SU-DHL-6 (cell line): ENCODE data around the gene ARHGEF28.

Experiments used
- H2AFZ ChIP-seq: fragments of 200-600 bp; sonication (generic); 2 replicates; pipeline ENCODE4 v1.6.1; 2014; ENCODE audit warnings: low read depth, mild to moderate bottlenecking, moderate library complexity, mixed read lengths, antibody characterized with exemption, low read length; ENCODE audit not compliant: severe bottlenecking
- H3F3A ChIP-seq: fragments of 200-600 bp; shearing (Covaris generic); 2 replicates; pipeline ENCODE4 v1.6.0; 2016; ENCODE audit warnings: antibody characterized with exemption, mild to moderate bottlenecking; ENCODE audit not compliant: insufficient read depth
- H3K27ac ChIP-seq: fragments of 200-600 bp; sonication (generic); 2 replicates; pipeline ENCODE4 v1.5.1; 2016; ENCODE audit warnings: low read depth, mild to moderate bottlenecking, low read length, moderate library complexity, mixed read lengths
- H3K27me3 ChIP-seq: fragments of 200-600 bp; sonication (generic), shearing (Covaris generic); 2 replicates; pipeline ENCODE4 v1.6.0; 2014; ENCODE audit warnings: mild to moderate bottlenecking, low read length
- H3K36me3 ChIP-seq: fragments of 200-600 bp; sonication (generic); 2 replicates; pipeline ENCODE4 v1.6.1; 2014; ENCODE audit warnings: mild to moderate bottlenecking, low read length, mixed read lengths
- H3K4me2 ChIP-seq: fragments of 300-600, 200-600 bp; shearing (Covaris generic), sonication (generic); 2 replicates; pipeline ENCODE4 v1.6.0; 2014; ENCODE audit warnings: low read length, low read depth, mild to moderate bottlenecking; ENCODE audit not compliant: poor library complexity, severe bottlenecking
- H3K4me3 ChIP-seq: fragments of 200-600 bp; sonication (generic); 2 replicates; pipeline ENCODE4 v1.5.1; 2014; ENCODE audit warnings: antibody characterized with exemption, low read length, mild to moderate bottlenecking, mixed read lengths; ENCODE audit not compliant: insufficient read depth, poor library complexity, severe bottlenecking
- H3K79me2 ChIP-seq: fragments of 200-600 bp; sonication (generic); 2 replicates; pipeline ENCODE4 v1.6.1; 2014; ENCODE audit warnings: mild to moderate bottlenecking, low read length, moderate library complexity; ENCODE audit not compliant: insufficient read depth
- H3K9ac ChIP-seq: fragments of 200-600 bp; sonication (generic); 2 replicates; pipeline ENCODE4 v1.7.0; 2014; ENCODE audit warnings: mild to moderate bottlenecking, low read length
- H3K9me2 ChIP-seq: fragments of 200-600 bp; sonication (generic); replicated peaks from 2 replicates; pipeline ENCODE4 v1.6.1; 2014; ENCODE audit warnings: low read length; ENCODE audit not compliant: insufficient read depth
- H3K9me3 ChIP-seq: fragments of 200-600 bp; sonication (generic); 2 replicates; pipeline ENCODE4 v1.6.1; 2014; ENCODE audit warnings: low read length, mixed read lengths; ENCODE audit not compliant: insufficient read depth
- H4K20me1 ChIP-seq: fragments of 200-600 bp; sonication (generic); 2 replicates; pipeline ENCODE4 v1.6.1; 2014; ENCODE audit warnings: low read depth, mild to moderate bottlenecking, antibody characterized with exemption, low read length, moderate library complexity, mixed read lengths
- EZH2phosphoT487 ChIP-seq: fragments of 200-600 bp; sonication (generic), shearing (Covaris generic); conservative IDR thresholded peaks from 2 replicates; pipeline ENCODE4 v1.6.1; 2018; ENCODE audit warnings: mild to moderate bottlenecking, antibody characterized with exemption, low read length, moderate library complexity, mixed read lengths
- TF ChIP-seq, protein P1 (sequence below): fragments of 200-600 bp; sonication (generic); IDR thresholded peaks from one replicate; pipeline ENCODE4 v1.5.1; 2017; ENCODE audit warnings: antibody characterized with exemption, mild to moderate bottlenecking, low read length, moderate library complexity; ENCODE audit not compliant: insufficient read depth, poor library complexity, severe bottlenecking

Gene ARHGEF28

GRCh38 chr5:73774924-73775323 is 148.9 kb downstream of the ARHGEF28 start:
- Histone ChIP-seq H3K9me3 (no peaks in the 10 kb centered on the region), H3K27ac (no peak overlapping the region), H3F3A (no peaks in the 10 kb centered on the region), H3K27me3 (no peaks in the 10 kb centered on the region), H3K9me2 (no peaks in the 10 kb centered on the region), H3K4me2 (no peak overlapping the region), H3K9ac (no peak overlapping the region), H3K79me2 (no peaks in the 10 kb centered on the region), H4K20me1 (no peaks in the 10 kb centered on the region), H3K4me3 (no peak overlapping the region), H3K36me3 (no peaks in the 10 kb centered on the region), H2AFZ (no peak overlapping the region)
- TF ChIP-seq, protein P1, sequence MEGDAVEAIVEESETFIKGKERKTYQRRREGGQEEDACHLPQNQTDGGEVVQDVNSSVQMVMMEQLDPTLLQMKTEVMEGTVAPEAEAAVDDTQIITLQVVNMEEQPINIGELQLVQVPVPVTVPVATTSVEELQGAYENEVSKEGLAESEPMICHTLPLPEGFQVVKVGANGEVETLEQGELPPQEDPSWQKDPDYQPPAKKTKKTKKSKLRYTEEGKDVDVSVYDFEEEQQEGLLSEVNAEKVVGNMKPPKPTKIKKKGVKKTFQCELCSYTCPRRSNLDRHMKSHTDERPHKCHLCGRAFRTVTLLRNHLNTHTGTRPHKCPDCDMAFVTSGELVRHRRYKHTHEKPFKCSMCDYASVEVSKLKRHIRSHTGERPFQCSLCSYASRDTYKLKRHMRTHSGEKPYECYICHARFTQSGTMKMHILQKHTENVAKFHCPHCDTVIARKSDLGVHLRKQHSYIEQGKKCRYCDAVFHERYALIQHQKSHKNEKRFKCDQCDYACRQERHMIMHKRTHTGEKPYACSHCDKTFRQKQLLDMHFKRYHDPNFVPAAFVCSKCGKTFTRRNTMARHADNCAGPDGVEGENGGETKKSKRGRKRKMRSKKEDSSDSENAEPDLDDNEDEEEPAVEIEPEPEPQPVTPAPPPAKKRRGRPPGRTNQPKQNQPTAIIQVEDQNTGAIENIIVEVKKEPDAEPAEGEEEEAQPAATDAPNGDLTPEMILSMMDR, result no peak
- no peak for TF ChIP-seq EZH2phosphoT487

DNA sequence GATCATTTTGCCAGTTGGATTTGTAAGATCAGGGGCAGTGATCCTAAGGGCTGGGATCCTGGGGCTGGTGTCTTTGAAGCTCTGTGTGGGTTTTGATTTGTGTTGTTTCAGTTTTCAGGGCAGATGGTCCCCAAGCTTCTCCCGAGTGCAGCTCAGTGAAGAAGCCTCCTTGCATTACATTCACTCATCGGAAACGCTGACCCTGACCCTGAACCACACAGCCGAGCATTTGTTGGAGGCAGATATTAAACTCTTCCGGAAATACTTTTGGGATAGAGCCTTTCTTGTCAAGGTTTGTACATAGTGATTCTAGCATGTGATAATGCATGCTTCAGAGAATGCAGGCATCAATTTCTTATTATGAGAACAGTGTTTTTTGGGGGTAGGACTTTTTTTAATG is 150.4 kb downstream of the ARHGEF28 start:
- Histone ChIP-seq H3K4me3 (no peak overlapping the region), H3K4me2 (no peak overlapping the region), H3F3A (no peaks in the 10 kb centered on the region), H3K9me2 (no peaks in the 10 kb centered on the region), H3K27me3 (no peaks in the 10 kb centered on the region), H3K27ac (no peak overlapping the region), H2AFZ (no peak overlapping the region), H4K20me1 (no peaks in the 10 kb centered on the region), H3K79me2 (no peaks in the 10 kb centered on the region), H3K9ac (no peak overlapping the region), H3K9me3 (no peaks in the 10 kb centered on the region), H3K36me3 (no peaks in the 10 kb centered on the region)
- TF ChIP-seq, protein P1, result no peak
- no peak for TF ChIP-seq EZH2phosphoT487

DNA sequence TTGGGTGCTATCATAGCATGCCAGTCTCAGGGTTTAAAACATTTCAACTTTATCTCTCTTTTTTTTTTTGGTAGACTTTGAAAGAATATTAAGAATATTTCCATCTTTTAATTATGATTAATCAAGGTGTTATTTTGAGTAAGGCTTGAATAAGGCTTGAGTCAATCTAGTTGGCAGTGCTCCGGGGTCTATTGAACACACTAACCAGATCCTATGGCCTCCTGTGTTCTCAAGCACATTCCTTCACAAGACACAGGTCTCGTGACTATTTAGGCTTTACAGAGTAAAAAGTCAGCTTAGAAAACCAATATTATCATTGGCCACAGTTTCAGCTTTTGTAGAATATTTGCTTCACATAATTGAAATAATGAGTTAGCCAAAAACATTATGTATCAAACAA is 151.2 kb downstream of the ARHGEF28 start:
- H3K9ac ChIP-seq, result no peak overlapping the region

More for the DNA sequence above, 151.2 kb downstream of the ARHGEF28 start:
- H3K27me3 ChIP-seq, result no peaks in the 10 kb centered on the region
- H3K36me3 ChIP-seq, result no peaks in the 10 kb centered on the region
- H3K4me2 ChIP-seq, result no peak overlapping the region
- no peak for TF ChIP-seq EZH2phosphoT487
- TF ChIP-seq, protein P1, result no peak
- no peak overlapping the region for H3K4me3 ChIP-seq
- no peaks in the 10 kb centered on the region for H3K79me2 ChIP-seq
- H2AFZ ChIP-seq, result no peak overlapping the region
- H3K9me2 ChIP-seq, result no peaks in the 10 kb centered on the region
- H4K20me1 ChIP-seq, result no peaks in the 10 kb centered on the region
- H3K9me3 ChIP-seq, result no peaks in the 10 kb centered on the region
- H3K27ac ChIP-seq, result no peak overlapping the region
- H3F3A ChIP-seq, result no peaks in the 10 kb centered on the region
